DMS79 treated with DMSO at 0.1 percent for 48 hours (cell line): Measurements from ENCODE around the gene BRINP1.

Source experiments
- DNase-seq: peaks from one replicate; lab custom pipeline; 2025; lab: John Stamatoyannopoulos, UW

Gene BRINP1

GRCh38 chr9:119280740-119281485, 88.3 kb downstream of the BRINP1 start:
- no peak for DNase-seq

DNA sequence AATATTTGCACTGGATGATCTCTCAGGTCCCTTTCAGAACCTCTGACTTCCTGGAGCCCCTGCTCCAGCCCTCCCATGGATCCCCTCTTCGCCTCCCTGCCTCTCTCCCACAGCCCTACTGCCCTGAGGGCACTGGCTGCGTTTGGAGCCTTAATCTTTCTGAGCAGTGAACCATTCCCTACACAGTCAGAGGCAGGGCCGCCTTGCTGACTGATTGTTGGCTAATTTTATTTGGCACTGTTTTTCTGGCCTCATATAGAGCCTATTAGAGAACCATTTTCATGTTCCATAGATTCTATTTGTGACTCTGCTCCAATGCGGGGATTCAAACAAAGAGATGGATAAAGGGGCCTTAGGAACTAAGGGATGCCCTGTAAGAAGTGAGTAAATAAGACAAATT, 91.1 kb downstream of the BRINP1 start:
- DNase-seq: no peak

DNA sequence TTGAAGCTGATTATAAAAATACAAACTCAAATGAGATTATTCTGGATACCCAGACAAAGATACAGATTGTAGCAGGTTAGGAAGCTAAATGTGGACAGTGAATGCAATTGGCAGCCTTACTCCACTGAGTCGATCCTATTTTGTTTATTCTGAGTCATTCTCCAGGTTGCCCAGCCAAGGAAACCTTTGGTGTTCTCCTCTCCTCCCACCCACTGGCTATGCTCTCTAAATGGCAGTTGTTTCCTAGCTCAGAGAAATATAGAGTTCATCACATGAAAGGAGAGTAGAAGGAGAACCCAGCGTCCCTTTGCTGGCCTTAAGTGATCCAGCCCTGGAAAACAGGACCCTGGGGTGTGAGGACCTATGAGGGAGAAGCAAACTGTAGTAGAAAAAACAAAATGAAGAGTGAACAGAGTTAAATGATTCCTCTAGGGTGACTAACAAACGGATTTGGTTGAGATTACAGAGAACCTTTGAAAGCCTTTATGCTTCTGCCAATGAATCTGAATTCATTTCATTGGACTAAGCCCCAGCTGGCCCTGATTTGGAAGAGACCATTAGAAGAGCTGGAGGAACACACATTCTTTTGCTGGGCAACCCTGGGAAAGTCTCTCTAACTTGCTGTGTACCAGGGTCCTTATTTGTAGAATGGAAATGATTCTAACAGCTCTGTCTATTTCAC, 95.1 kb downstream of the BRINP1 start:
- DNase-seq: no peak

- DNase-seq: no peak
Observed at GRCh38 chr9:119273325-119273904, 95.8 kb downstream of the BRINP1 start.

GRCh38 chr9:119272500-119273211, 96.6 kb downstream of the BRINP1 start:
- no peak for DNase-seq

DNA sequence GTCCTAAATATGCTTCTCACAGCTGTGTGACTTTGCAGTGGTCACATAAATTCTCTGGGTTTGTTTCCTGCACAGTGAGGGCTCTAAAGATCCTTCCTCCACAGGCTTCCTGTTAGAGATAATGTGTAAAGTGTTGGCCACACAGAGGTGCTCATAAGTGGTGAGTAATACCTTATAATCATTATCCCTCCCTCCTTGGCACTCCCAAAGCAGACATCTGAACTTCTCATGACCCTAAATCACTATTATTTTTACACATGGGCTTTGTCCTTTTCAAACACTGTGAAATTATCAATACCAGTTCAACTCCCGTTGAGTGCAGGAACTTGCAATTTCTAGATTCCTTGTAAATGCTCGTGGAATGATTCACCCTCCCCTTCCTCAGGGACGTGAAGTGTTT, 100.2 kb downstream of the BRINP1 start:
- DNase-seq: no peak

DNA sequence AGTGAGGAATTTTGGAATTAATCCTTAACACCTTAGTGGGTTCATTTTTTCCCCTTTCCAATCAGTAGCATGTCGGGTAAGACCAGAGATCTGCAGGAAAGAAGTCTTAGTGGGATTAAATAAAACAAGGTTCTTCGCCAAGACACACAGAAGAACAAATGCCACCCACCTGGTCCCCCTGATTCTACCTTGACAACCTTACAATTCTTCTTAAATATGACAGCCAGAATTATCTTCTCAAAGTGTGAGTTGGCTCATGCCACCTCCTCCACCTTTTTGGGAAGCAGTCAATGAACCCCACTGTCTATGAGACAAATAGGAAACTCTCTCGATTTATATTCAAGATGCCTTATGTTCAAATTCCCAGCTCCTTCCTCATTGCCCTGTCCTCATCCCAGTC, 105.1 kb downstream of the BRINP1 start:
- no peak for DNase-seq

GRCh38 chr9:119257592-119257991, 111.6 kb downstream of the BRINP1 start:
- no peak for DNase-seq

DNA sequence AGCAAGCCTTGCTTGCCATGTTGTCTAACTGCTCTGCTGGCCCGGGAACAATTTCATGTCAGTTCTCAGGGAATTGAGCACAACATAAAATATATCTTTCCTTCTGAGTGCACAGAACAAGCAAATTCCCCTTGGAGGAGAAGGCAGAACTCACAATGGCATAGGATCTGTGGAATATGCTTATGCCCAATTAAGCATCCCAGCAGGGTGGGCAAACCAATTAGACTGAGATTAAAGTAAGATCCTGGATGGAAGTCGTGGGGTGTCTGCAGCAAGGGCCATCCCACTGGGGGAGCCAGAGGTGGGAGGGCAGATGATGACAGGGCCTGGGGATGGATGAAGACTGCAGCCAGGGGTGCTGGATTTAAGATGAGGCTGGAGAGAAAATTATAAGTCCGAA, 114.1 kb downstream of the BRINP1 start:
- DNase-seq: no peak

GRCh38 chr9:119252671-119253299, 116.5 kb downstream of the BRINP1 start:
- DNase-seq: no peak

DNA sequence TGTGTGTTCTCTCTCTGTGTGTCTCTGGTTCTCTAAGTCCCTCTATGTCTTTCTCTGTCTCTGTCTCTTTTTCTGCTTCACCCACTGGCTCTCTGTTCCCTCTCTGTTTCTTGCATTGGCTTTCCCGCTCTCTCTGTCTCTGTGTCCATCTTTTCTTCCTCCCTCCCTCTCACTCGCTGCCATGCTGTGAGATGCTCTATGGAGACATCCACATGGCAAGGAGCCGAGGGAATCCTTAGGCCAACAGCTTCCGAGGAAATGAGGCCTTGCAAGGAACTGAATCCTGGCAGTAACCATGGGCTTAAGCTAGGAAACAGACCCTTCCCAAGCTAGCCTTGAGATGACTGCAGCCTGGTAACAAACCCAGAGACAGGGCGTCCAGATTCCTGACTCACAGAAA, 117.3 kb downstream of the BRINP1 start:
- no peak for DNase-seq

DNA sequence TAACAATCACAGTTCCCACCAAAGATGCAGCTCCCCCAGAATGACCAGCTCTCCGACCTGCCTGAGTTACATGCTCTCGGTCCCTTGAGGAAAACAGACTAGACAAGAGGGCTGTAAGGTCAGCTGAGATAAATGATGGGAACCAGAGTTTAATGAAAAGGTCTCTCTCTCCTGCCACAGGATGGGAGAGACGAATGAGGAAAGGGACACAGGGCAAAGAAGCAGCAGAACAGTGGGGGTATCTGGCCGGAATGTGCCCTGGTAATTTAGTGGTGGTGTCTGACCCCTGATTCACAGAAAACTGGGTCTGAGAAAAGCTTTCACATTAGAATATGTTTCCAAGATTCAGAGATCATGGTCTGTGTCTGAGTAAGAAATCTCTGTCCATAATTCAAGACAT, 118.5 kb downstream of the BRINP1 start:
- DNase-seq: no peak

- DNase-seq: no peak
Observed at GRCh38 chr9:119240546-119240945, 128.7 kb downstream of the BRINP1 start.

- DNase-seq: no peak
Observed at GRCh38 chr9:119234636-119235035, 134.6 kb downstream of the BRINP1 start.

GRCh38 chr9:119227422-119227821, 141.8 kb downstream of the BRINP1 start:
- DNase-seq: no peak

GRCh38 chr9:119224431-119224830, 144.8 kb downstream of the BRINP1 start:
- DNase-seq: no peak

DNA sequence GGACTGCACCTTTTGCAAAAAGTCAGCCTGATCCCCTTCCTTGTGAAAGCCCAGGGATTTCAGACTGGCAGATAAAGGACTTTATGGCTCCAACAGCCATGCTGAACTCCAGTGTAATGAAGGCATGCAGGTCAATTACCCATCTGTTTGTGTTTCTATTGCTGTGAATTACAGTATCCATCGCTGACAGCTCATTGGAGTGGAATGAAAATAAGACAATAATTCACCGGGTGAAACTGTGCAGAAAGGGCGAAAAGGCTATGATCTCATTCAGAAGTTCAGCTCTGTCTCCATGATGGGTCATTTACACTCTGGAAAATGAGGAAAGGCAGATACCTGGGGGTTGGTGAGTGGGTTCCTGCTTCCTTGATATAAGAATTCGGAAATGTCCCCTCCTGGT, 148.0 kb downstream of the BRINP1 start:
- DNase-seq: no peak

- no peak for DNase-seq
Observed at GRCh38 chr9:119218293-119218692, 150.9 kb downstream of the BRINP1 start.

GRCh38 chr9:119216651-119217331, 152.4 kb downstream of the BRINP1 start:
- DNase-seq: no peak

DNA sequence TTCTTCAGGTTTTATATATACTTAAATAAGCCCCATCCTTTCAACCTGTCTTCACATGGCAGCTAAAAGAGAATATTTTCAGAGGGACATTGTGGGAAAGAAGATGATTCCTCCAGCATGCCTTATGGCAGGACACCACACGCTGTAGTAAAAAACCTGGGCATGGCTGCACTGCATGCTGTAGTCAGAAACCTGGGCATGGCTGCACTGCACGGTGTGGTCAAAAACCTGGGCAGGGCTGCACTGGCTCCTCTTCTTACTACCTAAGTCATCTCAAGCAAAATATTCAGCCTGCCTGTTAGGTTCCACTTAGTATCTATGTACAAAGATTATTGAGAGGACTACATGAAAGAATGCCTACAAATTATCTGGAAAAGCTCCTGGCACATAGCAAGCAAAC, 153.6 kb downstream of the BRINP1 start:
- no peak for DNase-seq

DNA sequence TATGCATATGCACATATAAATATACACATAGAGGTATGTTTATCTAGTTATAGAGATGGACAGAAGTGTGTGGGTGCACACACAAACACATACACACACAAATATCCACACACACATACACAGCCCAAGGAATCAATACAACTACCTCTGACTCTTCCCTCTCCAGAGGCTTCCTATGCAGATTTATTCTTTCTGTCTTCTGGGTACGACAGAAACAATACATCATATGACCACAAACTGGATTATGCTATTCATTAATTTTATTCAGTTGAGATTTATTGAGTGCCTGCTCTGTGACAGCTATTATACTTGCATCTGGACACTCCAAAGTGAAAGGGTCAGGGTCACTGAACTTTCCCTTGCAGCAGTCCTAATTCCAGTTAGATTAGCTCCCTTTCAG, 155.8 kb downstream of the BRINP1 start:
- no peak for DNase-seq
